HCT116 (cell line): Measurements from ENCODE around the gene KCNN3. TPM values are rescaled to one million over a fixed set of nuclear protein-coding genes. Genes with fewer than 3 reads are reported as not detected.

ENCODE experiments used
- ATAC-seq: fragments of 200-7000 bp; cut with Tn5 transposase; 2 replicates; pipeline ENCODE4 v1.9.1; 2020; ENCODE audit warnings: mild to moderate bottlenecking, moderate library complexity
- BruUV-seq: library from RNA; stranded (reverse); fragments of 400-500 nt; replicated peaks from 2 replicates; lab custom pipeline; 2021; lab: Mats Ljungman, UMichigan
- CTCF ChIA-PET: fragments of 300-600 bp; sonication (Branson Sonifier 250); formaldehyde crosslinking; loops from one replicate; lab custom pipeline; 2021; ENCODE audit warnings: antibody characterized with exemption; lab: Charles Lee
- POLR2A ChIA-PET: fragments of 300-600, 350-600 bp; sonication (Branson Sonifier 250); formaldehyde crosslinking; loops from one replicate; lab custom pipeline; 2021; ENCODE audit warnings: antibody characterized with exemption; lab: Charles Lee
- RAD21 ChIA-PET, 2 experiments: fragments of 300-600 bp; sonication (Branson Sonifier 250); formaldehyde crosslinking; loops; one replicate each; lab custom pipeline; 2023; ENCODE audit warnings: low total read pairs in 2 of 2; ENCODE audit not compliant: uncharacterized antibody in 2 of 2, unreplicated experiment in 2 of 2, low non-redundant PET in 1 of 2; lab: Charles Lee
- DNase-seq: peaks from one replicate; pipeline ENCODE4 v3.0.0-alpha.2; 2010; ENCODE audit warnings: low read depth, low spot score
- H2AFZ ChIP-seq: fragments of 200-600 bp; shearing (Covaris generic), sonication (generic); 2 replicates; pipeline ENCODE4 v1.6.1; 2017; ENCODE audit warnings: low read depth, mixed run types, mixed read lengths, antibody characterized with exemption, low read length; ENCODE audit not compliant: poor library complexity, severe bottlenecking
- H3K27ac ChIP-seq: 2 replicates; pipeline ENCODE4 v1.5.1; 2012; ENCODE audit warnings: low read depth, low read length
- H3K27me3 ChIP-seq: fragments of 200-600 bp; sonication (generic); 2 replicates; pipeline ENCODE4 v1.6.1; 2016; ENCODE audit warnings: mixed run types, low read length, mixed read lengths; ENCODE audit not compliant: insufficient read depth
- H3K36me3 ChIP-seq, 2 experiments: fragments of 200-500 bp in 1 of 2; fragments of 200-600 bp in 1 of 2; sonication (Bioruptor generic) in 1 of 2; sonication (generic) in 1 of 2; 2 replicates each; pipeline versions ENCODE4 v1.5.1 to v1.6.1; 2014 to 2016; ENCODE audit warnings: low read length in 2 of 2, inconsistent platforms in 1 of 2, mixed read lengths in 1 of 2, mixed run types in 1 of 2; ENCODE audit not compliant: insufficient read depth in 2 of 2, control insufficient read depth in 1 of 2
- H3K4me1 ChIP-seq, 2 experiments: fragments of 200-600 bp in 1 of 2; sonication (generic) in 1 of 2; 2 replicates each; pipeline versions ENCODE4 v1.5.1 to v1.6.1; 2012 to 2017; ENCODE audit warnings: low read length in 2 of 2, inconsistent platforms in 1 of 2, mild to moderate bottlenecking in 1 of 2, mixed read lengths in 1 of 2, mixed run types in 1 of 2, moderate library complexity in 1 of 2; ENCODE audit not compliant: insufficient read depth in 2 of 2, control insufficient read depth in 1 of 2
- H3K4me2 ChIP-seq: fragments of 200-600 bp; sonication (generic); 2 replicates; pipeline ENCODE4 v1.6.1; 2017; ENCODE audit warnings: mixed run types, low read length, mixed read lengths
- H3K4me3 ChIP-seq, 2 experiments: fragments of 200-600 bp in 1 of 2; sonication (generic) in 1 of 2; replicated peaks in 1 of 2; 2 replicates each; pipeline ENCODE4 v1.5.1; 2011 to 2016; ENCODE audit warnings: low read length in 2 of 2, control low read depth in 1 of 2, low read depth in 1 of 2, mild to moderate bottlenecking in 1 of 2, mixed read lengths in 1 of 2, mixed run types in 1 of 2
- H3K79me2 ChIP-seq: fragments of 200-600 bp; sonication (generic); 2 replicates; pipeline ENCODE4 v1.6.1; 2017; ENCODE audit warnings: mild to moderate bottlenecking, mixed run types, low read length, moderate library complexity, mixed read lengths; ENCODE audit not compliant: insufficient read depth
- H3K9ac ChIP-seq: fragments of 200-600 bp; sonication (generic); 2 replicates; pipeline ENCODE4 v1.6.1; 2016; ENCODE audit warnings: low read length, mixed read lengths
- H3K9me2 ChIP-seq: fragments of 200-600 bp; sonication (generic), shearing (Covaris generic); 2 replicates; pipeline ENCODE4 v1.6.1; 2017; ENCODE audit warnings: mixed run types, mild to moderate bottlenecking, moderate library complexity; ENCODE audit not compliant: insufficient read depth
- H3K9me3 ChIP-seq, 2 experiments: fragments of 200-500 bp in 1 of 2; fragments of 200-600 bp in 1 of 2; sonication (Bioruptor generic) in 1 of 2; sonication (generic) in 1 of 2; 2 replicates each; pipeline ENCODE4 v1.6.1; 2014 to 2017; ENCODE audit warnings: low read length in 2 of 2, mixed read lengths in 2 of 2, inconsistent platforms in 1 of 2, low read depth in 1 of 2, mild to moderate bottlenecking in 1 of 2, mixed run types in 1 of 2, moderate library complexity in 1 of 2; ENCODE audit not compliant: control insufficient read depth in 1 of 2, insufficient read depth in 1 of 2
- H4K20me1 ChIP-seq: fragments of 200-600 bp; sonication (generic), shearing (Covaris generic); 2 replicates; pipeline ENCODE4 v1.6.1; 2017; ENCODE audit warnings: mixed run types, mild to moderate bottlenecking, moderate library complexity; ENCODE audit not compliant: insufficient read depth
- CBX3 ChIP-seq: IDR thresholded peaks from 2 replicates; pipeline ENCODE4 v1.6.1; 2012; ENCODE audit warnings: low read depth
- CEBPB ChIP-seq: IDR thresholded peaks from 2 replicates; pipeline ENCODE4 v1.6.1; 2012; ENCODE audit warnings: low read depth
- EGR1 ChIP-seq: IDR thresholded peaks from 2 replicates; pipeline ENCODE4 v1.6.1; 2012; ENCODE audit warnings: low read depth
- EZH2 ChIP-seq: fragments of 200-600 bp; sonication (generic); IDR thresholded peaks from 2 replicates; pipeline ENCODE4 v1.6.1; 2017; ENCODE audit warnings: antibody characterized with exemption, mixed run types
- EZH2phosphoT487 ChIP-seq: fragments of 200-600 bp; IDR thresholded peaks from 2 replicates; pipeline ENCODE4 v1.6.1; 2018; ENCODE audit warnings: antibody characterized with exemption, borderline replicate concordance
- POLR2AphosphoS5 ChIP-seq: IDR thresholded peaks from 2 replicates; pipeline ENCODE4 v1.6.1; 2011; ENCODE audit warnings: mild to moderate bottlenecking, low read depth, low read length, moderate library complexity
- RAD21 ChIP-seq: IDR thresholded peaks from 2 replicates; pipeline ENCODE4 v1.6.1; 2012; ENCODE audit warnings: low read depth, mild to moderate bottlenecking
- SP1 ChIP-seq: IDR thresholded peaks from 2 replicates; pipeline ENCODE4 v1.6.1; 2012; ENCODE audit warnings: low read depth
- ZFX ChIP-seq: fragments of 450-650 bp; IDR thresholded peaks from 2 replicates; pipeline ENCODE4 v1.6.1; 2017
- ZNF274 ChIP-seq: fragments of 200-500 bp; sonication (Bioruptor generic); IDR thresholded peaks from 2 replicates; pipeline ENCODE4 v1.6.1; 2014; ENCODE audit warnings: mild to moderate bottlenecking, low read depth, low read length, inconsistent platforms
- intact Hi-C: fragments of 100-400 bp; cut with micrococcal nuclease; formaldehyde crosslinking; loops from 2 replicates; pipeline ENCODE4 v1.10.0; 2022
- total RNA-seq: library from RNA; stranded (reverse); gene quantifications from one replicate; pipeline ENCODE4 v1.2.1, GENCODE V29; 2021; ENCODE audit not compliant: unreplicated experiment
- TF ChIP-seq, protein P1 (sequence below): IDR thresholded peaks from 2 replicates; pipeline ENCODE4 v1.6.1; 2012
- TF ChIP-seq, protein P2 (sequence below): IDR thresholded peaks from 2 replicates; pipeline ENCODE4 v1.6.1; 2011; ENCODE audit warnings: mild to moderate bottlenecking, low read length, moderate library complexity; ENCODE audit not compliant: insufficient replicate concordance; ENCODE audit errors: extremely low read depth
- TF ChIP-seq, protein P3 (sequence below): IDR thresholded peaks from 2 replicates; pipeline ENCODE4 v1.6.1; 2012

Gene KCNN3
- total RNA-seq, 1 experiment from 2014 or later = 1.1 TPM

DNA sequence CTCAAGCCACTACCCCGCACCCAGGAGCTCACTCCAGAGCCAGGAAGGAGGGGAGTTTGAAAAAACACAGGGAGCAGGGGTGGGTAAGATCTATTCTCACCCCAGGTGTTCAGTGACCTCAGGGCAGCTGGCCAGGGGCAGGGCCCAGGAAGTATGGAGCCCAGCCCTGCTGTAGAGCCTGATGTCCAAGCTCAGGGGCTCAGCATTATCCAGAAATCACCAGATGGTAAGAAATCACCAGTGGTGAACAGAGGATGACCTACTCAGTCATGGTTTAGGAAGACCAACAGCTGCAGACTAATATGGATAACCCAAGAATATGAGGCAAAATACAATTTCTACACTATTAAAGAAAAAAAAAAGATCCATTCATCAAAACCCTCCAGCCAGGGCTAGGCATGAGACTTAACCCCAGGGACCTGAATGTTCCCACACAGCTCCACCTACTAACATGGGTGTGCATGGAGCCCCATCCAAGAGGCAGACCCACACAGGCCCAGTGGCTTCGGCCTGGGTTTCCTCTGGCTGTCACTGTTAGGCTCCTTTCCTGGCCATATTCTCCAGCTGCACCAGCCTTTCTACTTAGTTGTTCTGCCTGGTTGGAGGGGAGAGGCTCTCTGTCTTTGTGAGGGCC is 67.6 kb downstream of the KCNN3 start:
- Histone ChIP-seq H3K27ac (no peak overlapping the region), H3K4me2 (no peak overlapping the region), H3K9me3 (no peaks in the 10 kb centered on the region), H3K4me1 (no peaks in the 10 kb centered on the region), H3K36me3 (no peaks in the 10 kb centered on the region), H4K20me1 (no peaks in the 10 kb centered on the region), H3K79me2 (no peaks in the 10 kb centered on the region), H3K4me3 (no peak overlapping the region), H3K9me2 (no peaks in the 10 kb centered on the region), H2AFZ (no peak overlapping the region), H3K9ac (no peak overlapping the region), H3K27me3 (peaks cover 40% of the 10 kb centered on the region)
- BruUV-seq = no TSS peak
- intact Hi-C loops = no loop called here
- no peak for TF ChIP-seq ZFX
- TF ChIP-seq POLR2AphosphoS5 = no peak
- TF ChIP-seq SP1 = no peak
- TF ChIP-seq ZNF274 = no peak
- no peak for TF ChIP-seq EZH2
- TF ChIP-seq, protein P1, sequence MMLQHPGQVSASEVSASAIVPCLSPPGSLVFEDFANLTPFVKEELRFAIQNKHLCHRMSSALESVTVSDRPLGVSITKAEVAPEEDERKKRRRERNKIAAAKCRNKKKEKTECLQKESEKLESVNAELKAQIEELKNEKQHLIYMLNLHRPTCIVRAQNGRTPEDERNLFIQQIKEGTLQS = no peak
- no peak for TF ChIP-seq EGR1
- no peak for TF ChIP-seq EZH2phosphoT487
- TF ChIP-seq, protein P2, sequence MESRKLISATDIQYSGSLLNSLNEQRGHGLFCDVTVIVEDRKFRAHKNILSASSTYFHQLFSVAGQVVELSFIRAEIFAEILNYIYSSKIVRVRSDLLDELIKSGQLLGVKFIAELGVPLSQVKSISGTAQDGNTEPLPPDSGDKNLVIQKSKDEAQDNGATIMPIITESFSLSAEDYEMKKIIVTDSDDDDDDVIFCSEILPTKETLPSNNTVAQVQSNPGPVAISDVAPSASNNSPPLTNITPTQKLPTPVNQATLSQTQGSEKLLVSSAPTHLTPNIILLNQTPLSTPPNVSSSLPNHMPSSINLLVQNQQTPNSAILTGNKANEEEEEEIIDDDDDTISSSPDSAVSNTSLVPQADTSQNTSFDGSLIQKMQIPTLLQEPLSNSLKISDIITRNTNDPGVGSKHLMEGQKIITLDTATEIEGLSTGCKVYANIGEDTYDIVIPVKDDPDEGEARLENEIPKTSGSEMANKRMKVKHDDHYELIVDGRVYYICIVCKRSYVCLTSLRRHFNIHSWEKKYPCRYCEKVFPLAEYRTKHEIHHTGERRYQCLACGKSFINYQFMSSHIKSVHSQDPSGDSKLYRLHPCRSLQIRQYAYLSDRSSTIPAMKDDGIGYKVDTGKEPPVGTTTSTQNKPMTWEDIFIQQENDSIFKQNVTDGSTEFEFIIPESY = no peak
- TF ChIP-seq CEBPB = no peak
- no peak for TF ChIP-seq RAD21
- TF ChIP-seq, protein P3, sequence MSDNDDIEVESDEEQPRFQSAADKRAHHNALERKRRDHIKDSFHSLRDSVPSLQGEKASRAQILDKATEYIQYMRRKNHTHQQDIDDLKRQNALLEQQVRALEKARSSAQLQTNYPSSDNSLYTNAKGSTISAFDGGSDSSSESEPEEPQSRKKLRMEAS = no peak
- no peak for TF ChIP-seq CBX3
- DNase-seq (no peak), ATAC-seq (no peak)
- ChIA-PET CTCF (interaction anchor here (1.6 kb wide), 1 partner anchor 11 kb away, joined by 5 read pairs; no protein-coding TSS in a partner anchor), RAD21 (no interaction called here), POLR2A (no interaction called here)
